ENCODE results near the gene CACYBP.

Gene CACYBP

GRCh38 chr1:174965362-174966007, 34.3 kb upstream of the CACYBP start:
- Histone ChIP-seq H3K9me3 (no peaks in the 10 kb centered on the region), H3K4me1 (no peaks in the 10 kb centered on the region), H3K36me3 (replicated peaks) (no peaks in the 10 kb centered on the region), H3K27me3 (ENCODE audit: low read depth) (no peaks in the 10 kb centered on the region), H3K4me3 (no peak overlapping the region)
- no peak for DNase-seq (ENCODE audit: low spot score in 2 of 2)
- in situ Hi-C loops (cut with MboI; ENCODE audit: low sequenced_read_pairs): no loop called here

GRCh38 chr1:174966008-174966572, 33.7 kb upstream of the CACYBP start:
- no peak for DNase-seq (ENCODE audit: low spot score in 2 of 2)
- Histone ChIP-seq H3K4me3 (no peak overlapping the region), H3K27me3 (ENCODE audit: low read depth) (no peaks in the 10 kb centered on the region), H3K9me3 (no peaks in the 10 kb centered on the region), H3K4me1 (no peaks in the 10 kb centered on the region), H3K36me3 (replicated peaks) (no peaks in the 10 kb centered on the region)
- in situ Hi-C loops (cut with MboI; ENCODE audit: low sequenced_read_pairs): no loop called here

- Histone ChIP-seq H3K4me1 (no peaks in the 10 kb centered on the region), H3K4me3 (no peak overlapping the region), H3K36me3 (replicated peaks) (no peaks in the 10 kb centered on the region), H3K9me3 (no peaks in the 10 kb centered on the region), H3K27me3 (ENCODE audit: low read depth) (no peaks in the 10 kb centered on the region)
- DNase-seq (ENCODE audit: low spot score in 2 of 2): no peak
- in situ Hi-C loops (cut with MboI; ENCODE audit: low sequenced_read_pairs): no loop called here
Measured at GRCh38 chr1:174967845-174968705, 31.7 kb upstream of the CACYBP start.

DNA sequence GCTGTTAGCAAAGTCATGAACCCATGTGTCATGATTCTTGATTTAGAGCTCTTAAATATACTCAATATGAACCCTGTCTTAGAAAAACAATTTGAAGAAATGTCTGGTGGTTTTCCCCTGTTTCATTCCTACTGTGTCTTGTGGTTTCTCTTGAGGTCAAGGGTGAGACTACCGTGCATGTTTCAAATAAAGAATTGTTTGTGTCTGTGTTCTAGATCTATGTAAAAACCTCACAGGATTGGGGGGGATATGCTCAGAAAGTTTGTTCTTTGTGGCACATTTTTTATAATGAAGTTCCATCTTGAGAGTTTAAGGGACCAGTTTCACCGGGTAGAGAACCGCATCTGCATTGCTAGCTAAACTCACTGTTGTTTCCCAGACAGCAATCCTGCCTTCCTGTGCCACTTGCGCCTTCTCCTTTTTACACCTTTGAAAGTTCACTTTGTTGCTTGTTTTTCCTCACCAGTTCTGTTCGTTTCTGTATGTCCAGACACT, 30.9 kb upstream of the CACYBP start:
- no peak for DNase-seq (ENCODE audit: low spot score in 2 of 2)
- H3K4me3 ChIP-seq: no peak overlapping the region
- H3K27me3 ChIP-seq (ENCODE audit: low read depth): no peaks in the 10 kb centered on the region
- in situ Hi-C loops (cut with MboI; ENCODE audit: low sequenced_read_pairs): no loop called here
- no peaks in the 10 kb centered on the region for H3K36me3 ChIP-seq (replicated peaks)
- H3K4me1 ChIP-seq: no peaks in the 10 kb centered on the region
- no peaks in the 10 kb centered on the region for H3K9me3 ChIP-seq

- Histone ChIP-seq H3K9me3 (no peaks in the 10 kb centered on the region), H3K4me3 (no peak overlapping the region), H3K36me3 (replicated peaks) (no peaks in the 10 kb centered on the region), H3K27me3 (ENCODE audit: low read depth) (no peaks in the 10 kb centered on the region), H3K4me1 (no peaks in the 10 kb centered on the region)
- DNase-seq (ENCODE audit: low spot score in 2 of 2): no peak
- in situ Hi-C loops (cut with MboI; ENCODE audit: low sequenced_read_pairs): no loop called here
Measured at GRCh38 chr1:174969977-174970376, 29.8 kb upstream of the CACYBP start.

DNA sequence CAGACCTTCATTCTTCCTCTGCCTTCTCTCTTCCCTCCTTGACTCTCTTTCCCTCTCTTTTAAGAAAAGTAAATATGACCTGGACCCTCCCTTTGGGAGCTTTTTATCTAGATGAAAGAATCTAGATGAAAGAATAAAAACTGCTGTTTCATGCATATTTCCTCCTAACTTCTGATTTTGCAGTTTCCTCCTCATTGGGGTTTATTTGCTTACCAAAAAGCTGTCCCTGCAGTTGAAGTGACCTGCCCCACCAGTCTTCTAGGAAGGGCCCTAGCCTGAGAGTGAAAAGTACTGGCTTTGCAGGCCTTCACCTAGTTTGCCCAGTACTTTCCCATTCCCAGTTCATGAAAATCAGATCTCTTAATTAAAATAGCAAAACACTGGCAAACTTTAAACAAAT, 28.3 kb upstream of the CACYBP start:
- in situ Hi-C loops (cut with MboI; ENCODE audit: low sequenced_read_pairs): no loop called here
- H3K4me3 ChIP-seq: no peak overlapping the region

DNA sequence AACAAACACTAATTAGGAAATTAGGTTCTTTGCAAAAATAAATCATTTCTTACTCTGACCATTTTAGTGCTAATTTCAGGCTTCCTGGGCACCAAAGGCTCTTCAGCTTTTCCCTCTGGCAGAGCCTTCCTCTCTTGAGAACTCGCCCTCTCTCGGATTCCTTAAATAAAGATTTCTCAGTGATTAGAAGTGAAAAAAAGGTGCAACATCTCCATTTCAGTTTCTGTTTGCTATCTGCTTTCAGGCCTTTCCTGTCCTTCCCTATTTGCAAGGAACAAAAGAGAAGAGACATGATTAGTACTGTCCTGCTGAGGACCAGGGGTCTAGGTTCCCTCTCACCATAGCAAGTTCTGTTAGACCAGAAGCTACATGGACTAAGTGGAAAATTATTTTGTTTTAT, 27.8 kb upstream of the CACYBP start:
- H3K4me1 ChIP-seq: no peaks in the 10 kb centered on the region
- no peak overlapping the region for H3K4me3 ChIP-seq
- H3K36me3 ChIP-seq (replicated peaks): no peaks in the 10 kb centered on the region
- in situ Hi-C loops (cut with MboI; ENCODE audit: low sequenced_read_pairs): no loop called here
- no peaks in the 10 kb centered on the region for H3K27me3 ChIP-seq (ENCODE audit: low read depth)
- H3K9me3 ChIP-seq: no peaks in the 10 kb centered on the region
- no peak for DNase-seq (ENCODE audit: low spot score in 2 of 2)

More for the DNA sequence above, 28.3 kb upstream of the CACYBP start:
- no peaks in the 10 kb centered on the region for H3K27me3 ChIP-seq (ENCODE audit: low read depth)
- H3K36me3 ChIP-seq (replicated peaks): no peaks in the 10 kb centered on the region
- no peaks in the 10 kb centered on the region for H3K9me3 ChIP-seq
- no peak for DNase-seq (ENCODE audit: low spot score in 2 of 2)
- H3K4me1 ChIP-seq: no peaks in the 10 kb centered on the region

DNA sequence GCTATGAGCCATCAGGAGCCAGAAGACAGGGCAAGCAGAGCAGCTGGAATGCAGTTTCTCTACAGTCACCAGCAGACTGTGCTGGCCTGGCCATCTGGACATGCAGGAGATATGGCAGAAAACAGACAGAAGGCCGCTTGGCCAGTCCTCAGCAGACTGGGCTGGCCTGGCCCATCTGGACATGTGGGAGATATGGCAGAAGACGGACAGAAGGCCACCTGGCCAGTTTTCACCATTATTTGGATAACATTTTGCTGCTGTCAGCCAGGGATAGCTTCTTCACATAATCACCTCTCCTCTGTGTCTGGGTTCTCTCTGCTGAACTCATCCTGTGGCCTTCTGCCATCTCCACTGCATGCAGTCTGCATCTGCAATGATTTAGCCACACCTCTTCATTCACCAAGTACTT, 25.0 kb upstream of the CACYBP start:
- H3K27me3 ChIP-seq (ENCODE audit: low read depth): no peaks in the 10 kb centered on the region
- no peaks in the 10 kb centered on the region for H3K36me3 ChIP-seq (replicated peaks)
- no peak overlapping the region for H3K4me3 ChIP-seq
- no peaks in the 10 kb centered on the region for H3K4me1 ChIP-seq
- no peak for DNase-seq (ENCODE audit: low spot score in 2 of 2)
- H3K9me3 ChIP-seq: no peaks in the 10 kb centered on the region
- in situ Hi-C loops (cut with MboI; ENCODE audit: low sequenced_read_pairs): loop anchor here (25.0 kb wide), 1 partner anchor 712 kb away; no protein-coding TSS in a partner anchor

- DNase-seq (ENCODE audit: low spot score in 2 of 2): no peak
- in situ Hi-C loops (cut with MboI; ENCODE audit: low sequenced_read_pairs): loop anchor here (25.0 kb wide), 1 partner anchor 713 kb away; no protein-coding TSS in a partner anchor
Measured at GRCh38 chr1:174975764-174976163, 24.0 kb upstream of the CACYBP start.

GRCh38 chr1:174976436-174977108, 23.2 kb upstream of the CACYBP start:
- H3K4me3 ChIP-seq: no peak overlapping the region
- no peaks in the 10 kb centered on the region for H3K9me3 ChIP-seq
- no peaks in the 10 kb centered on the region for H3K36me3 ChIP-seq (replicated peaks)
- H3K4me1 ChIP-seq: no peaks in the 10 kb centered on the region
- in situ Hi-C loops (cut with MboI; ENCODE audit: low sequenced_read_pairs): loop anchor here (25.0 kb wide), 1 partner anchor 714 kb away; no protein-coding TSS in a partner anchor
- DNase-seq (ENCODE audit: low spot score in 2 of 2): no peak
- H3K27me3 ChIP-seq (ENCODE audit: low read depth): no peaks in the 10 kb centered on the region

More at GRCh38 chr1:174975764-174976163, 24.0 kb upstream of the CACYBP start:
- no peaks in the 10 kb centered on the region for H3K4me1 ChIP-seq
- no peaks in the 10 kb centered on the region for H3K36me3 ChIP-seq (replicated peaks)
- H3K4me3 ChIP-seq: no peak overlapping the region
- H3K9me3 ChIP-seq: no peaks in the 10 kb centered on the region
- no peaks in the 10 kb centered on the region for H3K27me3 ChIP-seq (ENCODE audit: low read depth)

DNA sequence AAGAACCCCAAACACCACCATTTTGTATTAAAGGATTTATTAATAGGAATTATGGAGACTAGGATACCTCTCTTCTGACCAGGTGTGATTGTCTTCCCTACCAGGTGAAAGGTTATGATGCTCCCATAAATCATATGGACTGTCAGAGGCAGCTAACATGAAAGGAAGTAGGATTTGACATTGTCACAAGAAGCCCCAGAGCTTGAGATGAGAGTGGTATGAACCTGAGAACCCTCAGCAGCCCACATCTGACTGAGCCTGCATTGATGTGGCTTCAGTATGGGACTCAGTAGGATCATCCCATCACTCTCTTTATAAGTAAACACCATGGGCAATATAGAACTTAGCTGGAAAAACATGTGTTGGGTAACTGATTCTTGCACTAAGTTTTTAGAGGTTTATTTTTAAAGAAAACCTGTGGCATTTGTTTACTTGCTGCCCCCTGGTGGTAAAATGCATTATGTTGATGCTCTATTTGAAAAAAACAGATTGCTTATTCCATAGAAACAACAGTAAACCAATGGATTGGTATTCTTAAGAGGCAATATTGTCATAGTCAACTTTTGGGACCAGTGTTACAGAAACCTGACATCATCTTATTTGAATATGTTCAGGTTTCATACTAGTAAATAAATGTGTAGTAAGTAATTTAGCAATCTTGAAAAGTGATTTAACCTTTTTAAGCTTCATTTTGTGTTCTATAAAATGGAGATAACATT, 16.6 kb upstream of the CACYBP start:
- Histone ChIP-seq H3K27me3 (ENCODE audit: low read depth) (no peaks in the 10 kb centered on the region), H3K4me3 (no peak overlapping the region), H3K4me1 (no peaks in the 10 kb centered on the region), H3K9me3 (no peaks in the 10 kb centered on the region), H3K36me3 (replicated peaks) (no peaks in the 10 kb centered on the region)
- peak in 1 of 2 experiments; percentile 39 for DNase-seq (ENCODE audit: low spot score in 2 of 2)
- in situ Hi-C loops (cut with MboI; ENCODE audit: low sequenced_read_pairs): loop anchor here (25.0 kb wide), 1 partner anchor 721 kb away; no protein-coding TSS in a partner anchor

- Histone ChIP-seq H3K36me3 (replicated peaks) (no peaks in the 10 kb centered on the region), H3K9me3 (no peaks in the 10 kb centered on the region), H3K4me1 (no peaks in the 10 kb centered on the region), H3K27me3 (ENCODE audit: low read depth) (no peaks in the 10 kb centered on the region), H3K4me3 (no peak overlapping the region)
- DNase-seq (ENCODE audit: low spot score in 2 of 2): no peak
- in situ Hi-C loops (cut with MboI; ENCODE audit: low sequenced_read_pairs): loop anchor here (25.0 kb wide), 1 partner anchor 723 kb away; no protein-coding TSS in a partner anchor
Measured at GRCh38 chr1:174984952-174985351, 14.8 kb upstream of the CACYBP start.

DNA sequence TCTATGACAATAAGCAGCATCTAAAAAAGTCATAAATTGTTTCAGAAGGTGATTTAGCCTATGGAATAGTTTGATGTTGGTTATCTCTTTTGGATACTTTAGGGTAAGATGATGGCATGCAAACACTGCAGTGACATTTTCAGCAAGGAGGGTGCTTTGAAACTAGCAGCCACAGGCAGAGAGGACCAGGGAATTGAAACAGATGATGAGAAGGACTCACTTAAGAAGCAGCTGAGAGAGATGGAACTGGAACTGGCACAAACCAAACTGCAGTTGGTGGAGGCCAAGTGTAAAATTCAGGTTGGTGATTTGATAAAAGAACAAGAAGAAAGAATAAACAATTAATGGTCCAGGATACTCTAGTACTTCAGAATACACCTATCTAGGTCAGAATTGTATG, 11.2 kb upstream of the CACYBP start:
- Histone ChIP-seq H3K4me1 (0 out of 2 replicates have a peak, but pooled peaks cover 5% of the 10 kb centered on the region), H3K9me3 (no peaks in the 10 kb centered on the region), H3K27me3 (ENCODE audit: low read depth) (no peaks in the 10 kb centered on the region), H3K36me3 (replicated peaks) (no peaks in the 10 kb centered on the region), H3K4me3 (no peak overlapping the region)
- DNase-seq (ENCODE audit: low spot score in 2 of 2): no peak
- in situ Hi-C loops (cut with MboI; ENCODE audit: low sequenced_read_pairs): loop anchor here (25.0 kb wide), 1 partner anchor 726 kb away; no protein-coding TSS in a partner anchor
